MCF 10A (cell line): Measurements from ENCODE around the gene SMAD6. TPM values are rescaled to one million over a fixed set of nuclear protein-coding genes. Genes with fewer than 3 reads are reported as not detected.
A peak's percentile ranks its signal among the peaks of the same experiment; 100 is the strongest.

Experiments used
- BruUV-seq: library from RNA; stranded (reverse); fragments of 400-500 nt; replicated peaks from 2 replicates; lab custom pipeline; 2021; lab: Mats Ljungman, UMichigan
- CTCF ChIA-PET: fragments of 300-600 bp; sonication (Branson Sonifier 250); formaldehyde crosslinking; extraction: SDS; loops from one replicate; lab custom pipeline; 2021; ENCODE audit warnings: antibody characterized with exemption, inconsistent platforms; lab: Yijun Ruan, JAX
- POLR2A ChIA-PET: fragments of 300-600, 350-650 bp; sonication (Branson Sonifier 250); formaldehyde crosslinking; extraction: SDS; loops from one replicate; lab custom pipeline; 2020; ENCODE audit warnings: antibody characterized with exemption, inconsistent platforms; lab: Yijun Ruan, JAX
- DNase-seq: peaks from one replicate; pipeline ENCODE4 v3.0.0-alpha.2; 2018; ENCODE audit not compliant: unreplicated experiment
- H3K27ac Mint-ChIP-seq: one replicate; pipeline ENCODE4 v1.8.0; 2022; ENCODE audit warnings: mild to moderate bottlenecking, low read depth, mixed read lengths; ENCODE audit not compliant: unreplicated experiment
- H3K27me3 Mint-ChIP-seq: one replicate; pipeline ENCODE4 v1.8.0; 2022; ENCODE audit warnings: mixed read lengths; ENCODE audit not compliant: insufficient read depth, unreplicated experiment
- H3K36me3 Mint-ChIP-seq: one replicate; pipeline ENCODE4 v1.8.0; 2022; ENCODE audit warnings: mild to moderate bottlenecking, moderate library complexity, mixed read lengths; ENCODE audit not compliant: insufficient read depth, unreplicated experiment
- H3K4me1 Mint-ChIP-seq: one replicate; pipeline ENCODE4 v1.8.0; 2022; ENCODE audit warnings: mixed read lengths; ENCODE audit not compliant: insufficient read depth, unreplicated experiment
- H3K4me3 Mint-ChIP-seq: one replicate; pipeline ENCODE4 v1.8.0; 2022; ENCODE audit warnings: mild to moderate bottlenecking, moderate library complexity, mixed read lengths; ENCODE audit not compliant: unreplicated experiment
- H3K9me3 Mint-ChIP-seq: one replicate; pipeline ENCODE4 v1.8.0; 2022; ENCODE audit warnings: mixed read lengths; ENCODE audit not compliant: unreplicated experiment
- CTCF ChIP-seq: fragments of 200-600 bp; IDR thresholded peaks from one replicate; pipeline ENCODE4 v1.8.0; 2022; ENCODE audit warnings: antibody characterized with exemption, mild to moderate bottlenecking; ENCODE audit not compliant: unreplicated experiment
- intact Hi-C: fragments of 100-400 bp; cut with micrococcal nuclease; formaldehyde crosslinking; loops from 2 replicates; pipeline ENCODE4 v1.14.1; 2022
- total RNA-seq: library from RNA; stranded (reverse); gene quantifications from 2 replicates; pipeline ENCODE4 v1.2.3, GENCODE V29; 2022

Gene SMAD6
- total RNA-seq, 1 experiment from 2014 or later: not detected

GRCh38 chr15:66698318-66698961, 3.6 kb upstream of the SMAD6 start:
- H3K4me3 Mint-ChIP-seq: no peak overlapping the region
- H3K4me1 Mint-ChIP-seq: peaks cover 6% of the 10 kb centered on the region

GRCh38 chr15:66698971-66699370, 3.1 kb upstream of the SMAD6 start:
- intact Hi-C loops: loop anchor here (1.0 to 2.0 kb wide), 2 partner anchors 14 to 75 kb away; no protein-coding TSS in a partner anchor
- DNase-seq: no peak
- Mint-ChIP-seq H3K4me3 (no peak overlapping the region), H3K27ac (no peak overlapping the region), H3K4me1 (peaks cover 6% of the 10 kb centered on the region), H3K9me3 (no peaks in the 10 kb centered on the region), H3K36me3 (no peaks in the 10 kb centered on the region), H3K27me3 (peaks cover 2% of the 10 kb centered on the region)
- ChIA-PET CTCF (interaction anchor here (0.7 to 5.6 kb wide), 6 partner anchors 13 to 581 kb away, joined by 3 to 43 read pairs (median 6); no protein-coding TSS in a partner anchor), POLR2A (no interaction called here)
- no peak for TF ChIP-seq CTCF
- no TSS peak for BruUV-seq

More at GRCh38 chr15:66698318-66698961, 3.6 kb upstream of the SMAD6 start:
- BruUV-seq: no TSS peak
- H3K27me3 Mint-ChIP-seq: no peaks in the 10 kb centered on the region
- H3K9me3 Mint-ChIP-seq: no peaks in the 10 kb centered on the region
- POLR2A ChIA-PET: interaction anchor here (0.8 kb wide), 1 partner anchor 194 kb away, joined by 3 read pairs; no protein-coding TSS in a partner anchor
- DNase-seq: peak; percentile 65
- no peaks in the 10 kb centered on the region for H3K36me3 Mint-ChIP-seq
- no peak overlapping the region for H3K27ac Mint-ChIP-seq
- TF ChIP-seq CTCF: peak; percentile 71
- intact Hi-C loops: loop anchor here (1.0 to 2.0 kb wide), 2 partner anchors 14 to 76 kb away; no protein-coding TSS in a partner anchor
- CTCF ChIA-PET: interaction anchor here (0.6 to 5.6 kb wide), 10 partner anchors 9 to 283 kb away, joined by 3 to 43 read pairs (median 5); no protein-coding TSS in a partner anchor

- POLR2A ChIA-PET: interaction anchor here (0.6 to 2.3 kb wide), 8 partner anchors 9 to 152 kb away, joined by 3 to 8 read pairs (median 4); no protein-coding TSS in a partner anchor
These were observed 1.6 kb upstream of the SMAD6 start for GRCh38 chr15:66700412-66700801.

More at GRCh38 chr15:66700412-66700801, 1.6 kb upstream of the SMAD6 start:
- intact Hi-C loops: loop anchor here (5.0 kb wide), 1 partner anchor 152 kb away; no protein-coding TSS in a partner anchor
- Mint-ChIP-seq H3K36me3 (no peaks in the 10 kb centered on the region), H3K4me3 (peak overlapping the region; percentile 79), H3K4me1 (peaks cover 12% of the 10 kb centered on the region), H3K27ac (no peak overlapping the region), H3K9me3 (no peaks in the 10 kb centered on the region), H3K27me3 (peaks cover 16% of the 10 kb centered on the region)
- no peak for DNase-seq
- CTCF ChIA-PET: interaction anchor here (0.6 to 5.6 kb wide), 4 partner anchors 10 to 82 kb away, joined by 3 to 43 read pairs (median 8); no protein-coding TSS in a partner anchor
- BruUV-seq: no TSS peak
- no peak for TF ChIP-seq CTCF
